GM23338 (cell line): ENCODE measurements around the gene ANKS1B. TPM values are rescaled to one million over a fixed set of nuclear protein-coding genes. Genes with fewer than 3 reads are reported as not detected.

Experiments used
- ATAC-seq: fragments of 200-7000 bp; cut with Tn5 transposase; 3 replicates; pipeline ENCODE4 v1.9.1; 2020
- DNase-seq: peaks from one replicate; pipeline ENCODE4 v3.0.0-alpha.2; 2015; ENCODE audit warnings: low spot score
- H2AFZ ChIP-seq: fragments of 200-600 bp; sonication (generic); 2 replicates; pipeline ENCODE4 v1.8.0; 2016; ENCODE audit warnings: antibody characterized with exemption, mild to moderate bottlenecking, moderate library complexity
- H3F3A ChIP-seq: fragments of 200-600 bp; sonication (generic); replicated peaks from 2 replicates; pipeline ENCODE4 v1.8.0; 2017; ENCODE audit warnings: antibody characterized with exemption, mixed run types, low read depth
- H3K27ac ChIP-seq: fragments of 200-600 bp; sonication (generic); 2 replicates; pipeline ENCODE4 v1.6.1; 2016; ENCODE audit warnings: low read depth
- H3K27me3 ChIP-seq: fragments of 200-600 bp; sonication (generic); 2 replicates; pipeline ENCODE4 v1.8.0; 2016; ENCODE audit warnings: mild to moderate bottlenecking, mixed run types, moderate library complexity; ENCODE audit not compliant: insufficient read depth
- H3K36me3 ChIP-seq: fragments of 200-600 bp; sonication (generic); 2 replicates; pipeline ENCODE4 v1.8.0; 2016; ENCODE audit warnings: mild to moderate bottlenecking; ENCODE audit not compliant: insufficient read depth
- H3K4me1 ChIP-seq: fragments of 200-600 bp; sonication (generic); 2 replicates; pipeline ENCODE4 v1.8.0; 2016; ENCODE audit warnings: mild to moderate bottlenecking, moderate library complexity; ENCODE audit not compliant: insufficient read depth
- H3K4me2 ChIP-seq: fragments of 200-600 bp; sonication (generic); 2 replicates; pipeline ENCODE4 v1.7.1; 2017; ENCODE audit warnings: mixed run types
- H3K4me3 ChIP-seq: fragments of 200-600 bp; sonication (generic); 2 replicates; pipeline ENCODE4 v1.6.1; 2016; ENCODE audit warnings: mixed run types
- H3K79me2 ChIP-seq: fragments of 200-600 bp; sonication (generic); replicated peaks from 2 replicates; pipeline ENCODE4 v1.8.0; 2017; ENCODE audit warnings: mild to moderate bottlenecking; ENCODE audit not compliant: insufficient read depth
- H3K9me2 ChIP-seq: fragments of 200-600 bp; sonication (generic); 2 replicates; pipeline ENCODE4 v1.8.0; 2017; ENCODE audit not compliant: insufficient read depth
- H4K20me1 ChIP-seq: fragments of 200-600 bp; sonication (generic); replicated peaks from 2 replicates; pipeline ENCODE4 v1.8.0; 2017; ENCODE audit warnings: mild to moderate bottlenecking; ENCODE audit not compliant: insufficient read depth
- H3K27ac Mint-ChIP-seq: 2 replicates; pipeline ENCODE4 v1.8.0; 2020; ENCODE audit warnings: inconsistent platforms, mild to moderate bottlenecking, moderate library complexity, mixed read lengths
- H3K27me3 Mint-ChIP-seq: 3 replicates; pipeline ENCODE4 v1.8.0; 2022; ENCODE audit warnings: low read depth, mild to moderate bottlenecking, moderate library complexity, mixed read lengths, inconsistent platforms; ENCODE audit not compliant: insufficient read depth, poor library complexity
- H3K36me3 Mint-ChIP-seq: 3 replicates; pipeline ENCODE4 v1.8.0; 2021; ENCODE audit warnings: low read depth, mild to moderate bottlenecking, inconsistent platforms, moderate library complexity, mixed read lengths
- H3K4me1 Mint-ChIP-seq: 3 replicates; pipeline ENCODE4 v1.8.0; 2020; ENCODE audit warnings: mild to moderate bottlenecking, inconsistent platforms, mixed read lengths
- H3K4me3 Mint-ChIP-seq: 3 replicates; pipeline ENCODE4 v1.8.0; 2021; ENCODE audit warnings: moderate library complexity, mild to moderate bottlenecking, inconsistent platforms, mixed read lengths
- H3K9me3 Mint-ChIP-seq: 3 replicates; pipeline ENCODE4 v1.8.0; 2020; ENCODE audit warnings: moderate library complexity, mild to moderate bottlenecking, inconsistent platforms, mixed read lengths
- CREB1 ChIP-seq: fragments of 250-450 bp; sonication (Bioruptor Pico); IDR thresholded peaks from 2 replicates; pipeline ENCODE4 v1.5.0; 2020; ENCODE audit warnings: low read depth, mild to moderate bottlenecking, moderate library complexity
- ETS1 ChIP-seq: IDR thresholded peaks from 2 replicates; pipeline ENCODE4 v1.6.1; 2016; ENCODE audit warnings: antibody characterized with exemption
- EZH2phosphoT487 ChIP-seq: fragments of 200-600 bp; sonication (generic); IDR thresholded peaks from one replicate; pipeline ENCODE4 v1.8.1; 2018; ENCODE audit warnings: antibody characterized with exemption; ENCODE audit not compliant: unreplicated experiment
- POLR2AphosphoS5 ChIP-seq: IDR thresholded peaks from 2 replicates; pipeline ENCODE4 v1.6.1; 2016; ENCODE audit warnings: antibody characterized with exemption, low read depth
- ZNF114 ChIP-seq: fragments of 250-450 bp; sonication (Bioruptor Pico); IDR thresholded peaks from 2 replicates; pipeline ENCODE4 v1.5.0; 2020; ENCODE audit warnings: mild to moderate bottlenecking, moderate library complexity
- ZNF331 ChIP-seq: fragments of 250-450 bp; sonication (Bioruptor Pico); IDR thresholded peaks from 2 replicates; pipeline ENCODE4 v1.5.0; 2020; ENCODE audit warnings: low read depth, mild to moderate bottlenecking, moderate library complexity
- polyA plus RNA-seq: library from polyadenylated mRNA; unstranded; fragments of >200 nt; fragmentation: Nextera tagmentation; extraction: Ambion mirVana; gene quantifications from 2 replicates; pipeline ENCODE4 v1.2.1, GENCODE V29; 2016
- total RNA-seq: library from RNA; depleted of rRNA; stranded (reverse); fragments of >200 nt; shearing (Covaris generic); gene quantifications from 2 replicates; pipeline ENCODE4 v1.2.3, GENCODE V29; 2014
- TF ChIP-seq, protein P1 (sequence below): IDR thresholded peaks from one replicate; pipeline ENCODE4 v1.6.1; 2018; ENCODE audit warnings: antibody characterized with exemption; ENCODE audit not compliant: unreplicated experiment
- TF ChIP-seq, protein P2 (sequence below): fragments of 250-450 bp; sonication (Bioruptor Pico); IDR thresholded peaks from 2 replicates; pipeline ENCODE4 v1.5.0; 2020; ENCODE audit warnings: mild to moderate bottlenecking, moderate library complexity

Gene ANKS1B
- total and polyA plus RNA-seq, 2 experiments from 2014 or later: 4.3 to 5.8 TPM

DNA sequence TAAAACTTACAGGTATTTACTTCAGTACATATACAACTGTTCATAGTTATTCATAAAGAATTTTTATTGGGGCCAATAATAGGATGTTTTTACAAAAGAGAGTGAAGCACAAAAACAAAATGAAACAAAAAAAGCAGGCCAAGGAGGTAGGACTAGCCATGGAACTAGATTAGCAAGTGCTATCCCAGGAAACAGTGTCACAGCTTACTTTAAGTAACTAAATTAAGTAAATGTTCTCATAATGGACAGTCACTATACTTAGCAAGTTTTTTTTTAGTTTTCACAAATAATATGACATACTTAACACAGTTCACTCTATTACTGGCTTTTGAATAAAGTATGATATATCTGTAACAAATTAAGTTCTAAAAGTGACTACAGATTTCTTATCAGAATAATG, 213.1 kb downstream of the ANKS1B start:
- Histone ChIP-seq H3K27me3 (no peaks in the 10 kb centered on the region), H3K79me2 (no peaks in the 10 kb centered on the region), H4K20me1 (no peaks in the 10 kb centered on the region), H3K4me2 (no peak overlapping the region), H3K36me3 (no peaks in the 10 kb centered on the region), H3K4me3 (no peak overlapping the region), H3K27ac (no peak overlapping the region), H2AFZ (no peak overlapping the region), H3K4me1 (no peaks in the 10 kb centered on the region), H3K9me2 (no peaks in the 10 kb centered on the region), H3F3A (no peaks in the 10 kb centered on the region)
- ATAC-seq (no peak), DNase-seq (no peak)
- peaks cover 4% of the 10 kb centered on the region; the same call in 2 of the 3 replicates for H3K4me1 Mint-ChIP-seq
- H3K9me3 Mint-ChIP-seq: no peaks in the 10 kb centered on the region
- no peak overlapping the region for H3K4me3 Mint-ChIP-seq
- H3K27me3 Mint-ChIP-seq: no peaks in the 10 kb centered on the region
- no peaks in the 10 kb centered on the region for H3K36me3 Mint-ChIP-seq
- no peak for TF ChIP-seq CREB1
- TF ChIP-seq, protein P1, sequence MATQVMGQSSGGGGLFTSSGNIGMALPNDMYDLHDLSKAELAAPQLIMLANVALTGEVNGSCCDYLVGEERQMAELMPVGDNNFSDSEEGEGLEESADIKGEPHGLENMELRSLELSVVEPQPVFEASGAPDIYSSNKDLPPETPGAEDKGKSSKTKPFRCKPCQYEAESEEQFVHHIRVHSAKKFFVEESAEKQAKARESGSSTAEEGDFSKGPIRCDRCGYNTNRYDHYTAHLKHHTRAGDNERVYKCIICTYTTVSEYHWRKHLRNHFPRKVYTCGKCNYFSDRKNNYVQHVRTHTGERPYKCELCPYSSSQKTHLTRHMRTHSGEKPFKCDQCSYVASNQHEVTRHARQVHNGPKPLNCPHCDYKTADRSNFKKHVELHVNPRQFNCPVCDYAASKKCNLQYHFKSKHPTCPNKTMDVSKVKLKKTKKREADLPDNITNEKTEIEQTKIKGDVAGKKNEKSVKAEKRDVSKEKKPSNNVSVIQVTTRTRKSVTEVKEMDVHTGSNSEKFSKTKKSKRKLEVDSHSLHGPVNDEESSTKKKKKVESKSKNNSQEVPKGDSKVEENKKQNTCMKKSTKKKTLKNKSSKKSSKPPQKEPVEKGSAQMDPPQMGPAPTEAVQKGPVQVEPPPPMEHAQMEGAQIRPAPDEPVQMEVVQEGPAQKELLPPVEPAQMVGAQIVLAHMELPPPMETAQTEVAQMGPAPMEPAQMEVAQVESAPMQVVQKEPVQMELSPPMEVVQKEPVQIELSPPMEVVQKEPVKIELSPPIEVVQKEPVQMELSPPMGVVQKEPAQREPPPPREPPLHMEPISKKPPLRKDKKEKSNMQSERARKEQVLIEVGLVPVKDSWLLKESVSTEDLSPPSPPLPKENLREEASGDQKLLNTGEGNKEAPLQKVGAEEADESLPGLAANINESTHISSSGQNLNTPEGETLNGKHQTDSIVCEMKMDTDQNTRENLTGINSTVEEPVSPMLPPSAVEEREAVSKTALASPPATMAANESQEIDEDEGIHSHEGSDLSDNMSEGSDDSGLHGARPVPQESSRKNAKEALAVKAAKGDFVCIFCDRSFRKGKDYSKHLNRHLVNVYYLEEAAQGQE: no peak
- TF ChIP-seq ZNF114 (CRISPR knock-in tag): no peak
- TF ChIP-seq EZH2phosphoT487: no peak
- TF ChIP-seq POLR2AphosphoS5: no peak
- TF ChIP-seq ETS1: no peak
- TF ChIP-seq ZNF331 (CRISPR knock-in tag): no peak
- TF ChIP-seq, protein P2, sequence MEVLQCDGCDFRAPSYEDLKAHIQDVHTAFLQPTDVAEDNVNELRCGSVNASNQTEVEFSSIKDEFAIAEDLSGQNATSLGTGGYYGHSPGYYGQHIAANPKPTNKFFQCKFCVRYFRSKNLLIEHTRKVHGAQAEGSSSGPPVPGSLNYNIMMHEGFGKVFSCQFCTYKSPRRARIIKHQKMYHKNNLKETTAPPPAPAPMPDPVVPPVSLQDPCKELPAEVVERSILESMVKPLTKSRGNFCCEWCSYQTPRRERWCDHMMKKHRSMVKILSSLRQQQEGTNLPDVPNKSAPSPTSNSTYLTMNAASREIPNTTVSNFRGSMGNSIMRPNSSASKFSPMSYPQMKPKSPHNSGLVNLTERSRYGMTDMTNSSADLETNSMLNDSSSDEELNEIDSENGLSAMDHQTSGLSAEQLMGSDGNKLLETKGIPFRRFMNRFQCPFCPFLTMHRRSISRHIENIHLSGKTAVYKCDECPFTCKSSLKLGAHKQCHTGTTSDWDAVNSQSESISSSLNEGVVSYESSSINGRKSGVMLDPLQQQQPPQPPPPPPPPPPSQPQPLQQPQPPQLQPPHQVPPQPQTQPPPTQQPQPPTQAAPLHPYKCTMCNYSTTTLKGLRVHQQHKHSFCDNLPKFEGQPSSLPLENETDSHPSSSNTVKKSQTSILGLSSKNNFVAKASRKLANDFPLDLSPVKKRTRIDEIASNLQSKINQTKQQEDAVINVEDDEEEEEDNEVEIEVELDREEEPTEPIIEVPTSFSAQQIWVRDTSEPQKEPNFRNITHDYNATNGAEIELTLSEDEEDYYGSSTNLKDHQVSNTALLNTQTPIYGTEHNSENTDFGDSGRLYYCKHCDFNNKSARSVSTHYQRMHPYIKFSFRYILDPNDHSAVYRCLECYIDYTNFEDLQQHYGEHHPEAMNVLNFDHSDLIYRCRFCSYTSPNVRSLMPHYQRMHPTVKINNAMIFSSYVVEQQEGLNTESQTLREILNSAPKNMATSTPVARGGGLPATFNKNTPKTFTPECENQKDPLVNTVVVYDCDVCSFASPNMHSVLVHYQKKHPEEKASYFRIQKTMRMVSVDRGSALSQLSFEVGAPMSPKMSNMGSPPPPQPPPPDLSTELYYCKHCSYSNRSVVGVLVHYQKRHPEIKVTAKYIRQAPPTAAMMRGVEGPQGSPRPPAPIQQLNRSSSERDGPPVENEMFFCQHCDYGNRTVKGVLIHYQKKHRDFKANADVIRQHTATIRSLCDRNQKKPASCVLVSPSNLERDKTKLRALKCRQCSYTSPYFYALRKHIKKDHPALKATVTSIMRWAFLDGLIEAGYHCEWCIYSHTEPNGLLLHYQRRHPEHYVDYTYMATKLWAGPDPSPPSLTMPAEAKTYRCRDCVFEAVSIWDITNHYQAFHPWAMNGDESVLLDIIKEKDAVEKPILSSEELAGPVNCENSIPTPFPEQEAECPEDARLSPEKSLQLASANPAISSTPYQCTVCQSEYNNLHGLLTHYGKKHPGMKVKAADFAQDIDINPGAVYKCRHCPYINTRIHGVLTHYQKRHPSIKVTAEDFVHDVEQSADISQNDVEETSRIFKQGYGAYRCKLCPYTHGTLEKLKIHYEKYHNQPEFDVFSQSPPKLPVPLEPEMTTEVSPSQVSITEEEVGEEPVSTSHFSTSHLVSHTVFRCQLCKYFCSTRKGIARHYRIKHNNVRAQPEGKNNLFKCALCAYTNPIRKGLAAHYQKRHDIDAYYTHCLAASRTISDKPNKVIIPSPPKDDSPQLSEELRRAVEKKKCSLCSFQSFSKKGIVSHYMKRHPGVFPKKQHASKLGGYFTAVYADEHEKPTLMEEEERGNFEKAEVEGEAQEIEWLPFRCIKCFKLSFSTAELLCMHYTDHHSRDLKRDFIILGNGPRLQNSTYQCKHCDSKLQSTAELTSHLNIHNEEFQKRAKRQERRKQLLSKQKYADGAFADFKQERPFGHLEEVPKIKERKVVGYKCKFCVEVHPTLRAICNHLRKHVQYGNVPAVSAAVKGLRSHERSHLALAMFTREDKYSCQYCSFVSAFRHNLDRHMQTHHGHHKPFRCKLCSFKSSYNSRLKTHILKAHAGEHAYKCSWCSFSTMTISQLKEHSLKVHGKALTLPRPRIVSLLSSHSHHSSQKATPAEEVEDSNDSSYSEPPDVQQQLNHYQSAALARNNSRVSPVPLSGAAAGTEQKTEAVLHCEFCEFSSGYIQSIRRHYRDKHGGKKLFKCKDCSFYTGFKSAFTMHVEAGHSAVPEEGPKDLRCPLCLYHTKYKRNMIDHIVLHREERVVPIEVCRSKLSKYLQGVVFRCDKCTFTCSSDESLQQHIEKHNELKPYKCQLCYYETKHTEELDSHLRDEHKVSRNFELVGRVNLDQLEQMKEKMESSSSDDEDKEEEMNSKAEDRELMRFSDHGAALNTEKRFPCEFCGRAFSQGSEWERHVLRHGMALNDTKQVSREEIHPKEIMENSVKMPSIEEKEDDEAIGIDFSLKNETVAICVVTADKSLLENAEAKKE (CRISPR knock-in tag): no peak
- H3K27ac Mint-ChIP-seq: 0 out of 2 replicates have a peak overlapping the region, but pooled peaks have one; percentile 30
